ENCODE measurements around the gene ID4. TPM values are rescaled to one million over a fixed set of nuclear protein-coding genes. Genes with fewer than 3 reads are reported as not detected.
A peak's percentile ranks its signal among the peaks of the same experiment; 100 is the strongest.

Gene ID4
- polyA plus RNA-seq (2011; rRNA removed) (1.6 and 2.6 TPM in 2 replicates), polyA plus RNA-seq (2017; fragmentation: RNase III; extraction: RNeasy Plus Mini Kit Qiagen cat#74134 plus additional on column Dnase treatment) (1.4 to 6.1 TPM (median 4.7 TPM) in 3 replicates), polyA minus RNA-seq (2011; rRNA and poly(A)+ RNA removed) (0.58 TPM in 2 replicates)
- 7.4 and 11.8 TPM in 2 replicates for polyA plus RNA-seq (2012; cell fraction: cytosol; rRNA removed)
- 6.9 and 10.4 TPM in 2 replicates for polyA plus RNA-seq (2012; cell fraction: nucleus; rRNA removed)

- FAIRE-seq (no peak), ATAC-seq (peak; percentile 84 to 91), DNase-seq (ENCODE audit: low read depth in 1 of 2, low spot score in 1 of 2) (peak; percentile 78 to 80)
- 9% methylated on average over 26 of the region's 71 CpGs for WGBS (ENCODE audit: missing lambda C conversion rate)
- Histone ChIP-seq H3K4me2 (peak within 1 kb of the TSS; percentile 85), H3K9me3 (no peaks in the 10 kb centered on the region), H3K4me3 (peak within 1 kb of the TSS; percentile 59), H3K27ac (peak within 1 kb of the TSS; percentile 56 to 86), H3K4me1 (peaks cover 19% of the 10 kb centered on the region; the same call in 2 of the 3 replicates)
- CTCF ChIA-PET = interaction anchor here (0.6 to 1.7 kb wide), 2 partner anchors 15 to 1192 kb away, joined by 3 to 4 read pairs; no protein-coding TSS in a partner anchor
- peak; percentile 88 for TF ChIP-seq BCL3 (IDR thresholded peaks at IDR 0.05)
- TF ChIP-seq JUN (IDR thresholded peaks at IDR 0.05) = peak; percentile 24 to 75; a peak in 2 of 5 replicates
- no peak for TF ChIP-seq RAD21 (conservative IDR thresholded peaks at IDR 0.05 in 1 of 2, IDR thresholded peaks at IDR 0.05 in 1 of 2)
- TF ChIP-seq POLR2A (IDR thresholded peaks at IDR 0.05; ENCODE audit: low read length) = peak; percentile 93
- TF ChIP-seq MAZ (IDR thresholded peaks at IDR 0.05; ENCODE audit: borderline replicate concordance, low read depth, low read length) = peak; percentile 64; the same call in 1 of the 2 replicates
- no peak for TF ChIP-seq CBX8 (IDR thresholded peaks at IDR 0.05)
- TF ChIP-seq ATOH8 (CRISPR knock-in tag; IDR thresholded peaks at IDR 0.05; ENCODE audit: low read depth) = 0 out of 2 replicates have a peak, but pooled peaks have one; percentile 37
- POLR2A ChIA-PET = interaction anchor here (2.0 kb wide), 1 partner anchor 33 kb away, joined by 17 read pairs; no protein-coding TSS in a partner anchor
These were observed at the start of gene ID4 for GRCh38 chr6:19836799-19837510. Gene ID4, plus strand, starts transcription at chr6:19837370. Its CDS starts 385 bp downstream, at chr6:19837755.

- Histone ChIP-seq H3K4me2 (peak overlapping the region; percentile 46; the same call in 2 of the 3 replicates), H3K9me3 (no peaks in the 10 kb centered on the region), H3K4me1 (peaks cover 12% of the 10 kb centered on the region; the same call in 1 of the 3 replicates), H3K4me3 (no peak overlapping the region), H3K27ac (no peak overlapping the region)
- FAIRE-seq (no peak), ATAC-seq (no peak), DNase-seq (ENCODE audit: low read depth in 1 of 2, low spot score in 1 of 2) (no peak)
- ChIA-PET CTCF (interaction anchor here (0.6 kb wide), 1 partner anchor 267 kb away, joined by 3 read pairs; no protein-coding TSS in a partner anchor), POLR2A (no interaction called here)
- TF ChIP-seq RAD21 (conservative IDR thresholded peaks at IDR 0.05 in 1 of 2, IDR thresholded peaks at IDR 0.05 in 1 of 2) = no peak
- no peak for TF ChIP-seq TFCP2L1 (CRISPR knock-in tag; IDR thresholded peaks at IDR 0.05)
- no peak for TF ChIP-seq HOXB5 (CRISPR knock-in tag; IDR thresholded peaks at IDR 0.05)
- no peak for TF ChIP-seq ELK1 (IDR thresholded peaks at IDR 0.05; ENCODE audit: low read depth, low read length)
- no peak for TF ChIP-seq GATA3 (IDR thresholded peaks at IDR 0.05; ENCODE audit: borderline replicate concordance)
- no peak for TF ChIP-seq JUNB (IDR thresholded peaks at IDR 0.05)
- TF ChIP-seq SREBF2 (IDR thresholded peaks at IDR 0.05) = no peak
- 89% methylated on average over 1 of the region's 1 CpG for WGBS (ENCODE audit: missing lambda C conversion rate)
These were observed 48.5 kb upstream of the ID4 start for GRCh38 chr6:19788686-19789085.

GRCh38 chr6:19789100-19789803 is 47.9 kb upstream of the ID4 start:
- TF ChIP-seq HOXB5 (CRISPR knock-in tag; IDR thresholded peaks at IDR 0.05) (no peak), GATA3 (IDR thresholded peaks at IDR 0.05; ENCODE audit: borderline replicate concordance) (no peak), PBX3 (IDR thresholded peaks at IDR 0.05) (no peak), USF2 (IDR thresholded peaks at IDR 0.05) (no peak), ZSCAN20 (CRISPR knock-in tag; IDR thresholded peaks at IDR 0.05) (no peak), FOXS1 (CRISPR knock-in tag; IDR thresholded peaks at IDR 0.05) (no peak), BHLHE40 (IDR thresholded peaks at IDR 0.05; ENCODE audit: low read depth, low read length) (no peak), MAFK (IDR thresholded peaks at IDR 0.05; ENCODE audit: partially characterized antibody) (no peak)
- H3K4me3 ChIP-seq = no peak overlapping the region
- POLR2A ChIA-PET = no interaction called here
- peaks cover 12% of the 10 kb centered on the region; the same call in 1 of the 3 replicates for H3K4me1 ChIP-seq
- H3K27ac ChIP-seq = no peak overlapping the region
- FAIRE-seq (no peak), DNase-seq (ENCODE audit: low read depth in 1 of 2, low spot score in 1 of 2) (no peak), ATAC-seq (no peak)
- no peaks in the 10 kb centered on the region for H3K9me3 ChIP-seq
- WGBS (ENCODE audit: missing lambda C conversion rate) = 62% methylated on average over 6 of the region's 6 CpGs
- peak overlapping the region; percentile 46 for H3K4me2 ChIP-seq
- CTCF ChIA-PET = interaction anchor here (0.6 kb wide), 1 partner anchor 267 kb away, joined by 3 read pairs; no protein-coding TSS in a partner anchor
